Mesenteric fat pad (tissue), 1 donor: ENCODE results near the gene DVL1. TPM values are rescaled to one million over a fixed set of nuclear protein-coding genes. Genes with fewer than 3 reads are reported as not detected.

Experiments
- DNase-seq: peaks from one replicate; pipeline ENCODE4 v3.0.0-alpha.2; 2020; ENCODE audit warnings: low spot score
- microRNA-seq: library from miRNA; unstranded; fragments of <30 nt; microRNA quantifications from one replicate; pipeline ENCODE4 v1.2.0, GENCODE V29; 2020; ENCODE audit warnings: borderline number of aligned reads
- total RNA-seq: library from RNA; stranded (reverse); fragmentation: NEBNext Ultra II Directional; extraction: Animal tissue kit (Norgen Biotek cat#: 25700); gene quantifications from one replicate; pipeline ENCODE4 v1.2.1, GENCODE V29; 2021
- donor health status: DM: yes; HTN: yes; CAD: no.

DVL1 gene
- total RNA-seq, 1 donor from 2014 or later, result 52.1 TPM

GRCh38 chr1:1285611-1286311 is 63.5 kb downstream of the DVL1 start:
- no peak for DNase-seq

Small RNAs within 50 kb of the gene (microRNA-seq; reads per million reads assigned to microRNA genes)
- not detected for gene MIR6726
- gene MIR6727, result not detected
- gene MIR6808, result not detected

Other genes starting within 250 kb of the DVL1 start
- 9.0 TPM for gene C1orf159, start 233.3 kb downstream of the DVL1 start, total RNA-seq
- 1.4 TPM for gene TTLL10, start 175.5 kb downstream of the DVL1 start, total RNA-seq
- gene TNFRSF18, start 142.8 kb downstream of the DVL1 start, total RNA-seq, result 0.80 TPM
- 10.7 TPM for gene TNFRSF4, start 135.3 kb downstream of the DVL1 start, total RNA-seq
- 144 TPM for gene SDF4, start 117.4 kb downstream of the DVL1 start, total RNA-seq
- 14.1 TPM for gene B3GALT6, start 117.2 kb downstream of the DVL1 start, total RNA-seq
- 2.9 TPM for gene C1QTNF12, start 102.7 kb downstream of the DVL1 start, total RNA-seq
- gene UBE2J2, start 75.6 kb downstream of the DVL1 start, total RNA-seq, result 56.5 TPM
- gene SCNN1D, start 69.0 kb downstream of the DVL1 start, total RNA-seq, result 2.1 TPM
- gene ACAP3, start 41.5 kb downstream of the DVL1 start, total RNA-seq, result 36.6 TPM
- gene PUSL1, start 40.8 kb downstream of the DVL1 start, total RNA-seq, result 11.6 TPM
- 74.7 TPM for gene INTS11, start 24.8 kb downstream of the DVL1 start, total RNA-seq
- gene CPTP, start 24.6 kb downstream of the DVL1 start, total RNA-seq, result 19.7 TPM
- 0.19 TPM for gene TAS1R3, start 18.1 kb downstream of the DVL1 start, total RNA-seq
- gene MXRA8, start 9.1 kb upstream of the DVL1 start, total RNA-seq, result 109 TPM
- gene AURKAIP1, start 25.8 kb upstream of the DVL1 start, total RNA-seq, result 120 TPM
- gene CCNL2, start 49.9 kb upstream of the DVL1 start, total RNA-seq, result 162 TPM
- gene MRPL20, start 57.9 kb upstream of the DVL1 start, total RNA-seq, result 122 TPM
- gene ANKRD65, start 71.9 kb upstream of the DVL1 start, total RNA-seq, result 4.1 TPM
- gene VWA1, start 86.3 kb upstream of the DVL1 start, total RNA-seq, result 41.1 TPM
- 0.51 TPM for gene ATAD3C, start 100.3 kb upstream of the DVL1 start, total RNA-seq
- 12.6 TPM for gene ATAD3B, start 122.3 kb upstream of the DVL1 start, total RNA-seq
- 26.2 TPM for gene ATAD3A, start 162.7 kb upstream of the DVL1 start, total RNA-seq
- gene TMEM240, start 191.2 kb upstream of the DVL1 start, total RNA-seq, result 1.4 TPM
- 144 TPM for gene SSU72, start 225.4 kb upstream of the DVL1 start, total RNA-seq